H9 (cell line): ENCODE measurements around the gene HABP4. TPM values are rescaled to one million over a fixed set of nuclear protein-coding genes. Genes with fewer than 3 reads are reported as not detected.

Source experiments
- DNase-seq: peaks from one replicate; pipeline ENCODE4 v3.0.0-alpha.2; 2017
- H2AFZ ChIP-seq: one replicate; pipeline ENCODE4 v1.6.1; 2013; ENCODE audit warnings: mild to moderate bottlenecking, low read length, control low read depth, moderate library complexity
- H2AK5ac ChIP-seq: 2 replicates; pipeline ENCODE4 v1.6.1; 2013; ENCODE audit warnings: low read length, control low read depth, mixed read lengths; ENCODE audit not compliant: insufficient read length
- H2BK120ac ChIP-seq: one replicate; pipeline ENCODE4 v1.6.1; 2013; ENCODE audit warnings: low read depth, mild to moderate bottlenecking, low read length, control low read depth, inconsistent platforms; ENCODE audit not compliant: poor library complexity, severe bottlenecking
- H2BK12ac ChIP-seq: 2 replicates; pipeline ENCODE4 v1.6.1; 2013; ENCODE audit warnings: low read length, control low read depth, mixed read lengths, low read depth; ENCODE audit not compliant: insufficient read length
- H2BK15ac ChIP-seq: 2 replicates; pipeline ENCODE4 v1.6.1; 2013; ENCODE audit warnings: low read depth, low read length, control low read depth
- H2BK20ac ChIP-seq: one replicate; pipeline ENCODE4 v1.6.1; 2013; ENCODE audit warnings: low read depth, mild to moderate bottlenecking, low read length, control low read depth, inconsistent platforms; ENCODE audit not compliant: poor library complexity, severe bottlenecking
- H2BK5ac ChIP-seq: 2 replicates; pipeline ENCODE4 v1.6.1; 2013; ENCODE audit warnings: low read length, control low read depth, mixed read lengths; ENCODE audit not compliant: insufficient read length
- H3K14ac ChIP-seq: 2 replicates; pipeline ENCODE4 v1.6.1; 2013; ENCODE audit warnings: low read length, control low read depth; ENCODE audit not compliant: insufficient read depth
- H3K18ac ChIP-seq: 2 replicates; pipeline ENCODE4 v1.6.1; 2013; ENCODE audit warnings: low read depth, mild to moderate bottlenecking, mixed read lengths, low read length, control low read depth; ENCODE audit not compliant: insufficient read length
- H3K23ac ChIP-seq: 2 replicates; pipeline ENCODE4 v1.6.1; 2013; ENCODE audit warnings: low read length, control low read depth, mixed read lengths, low read depth; ENCODE audit not compliant: insufficient read length
- H3K23me2 ChIP-seq: 2 replicates; pipeline ENCODE4 v1.6.1; 2013; ENCODE audit warnings: low read depth, mild to moderate bottlenecking, mixed read lengths, low read length, control low read depth; ENCODE audit not compliant: insufficient read length, poor library complexity, severe bottlenecking
- H3K27ac ChIP-seq: 2 replicates; pipeline ENCODE4 v1.5.1; 2013; ENCODE audit warnings: low read length, control low read depth, mixed read lengths, low read depth; ENCODE audit not compliant: insufficient read length
- H3K27me3 ChIP-seq: 2 replicates; pipeline ENCODE4 v1.6.1; 2013; ENCODE audit warnings: low read length, control low read depth, inconsistent platforms; ENCODE audit not compliant: insufficient read depth
- H3K4ac ChIP-seq: 2 replicates; pipeline ENCODE4 v1.6.1; 2013; ENCODE audit warnings: low read depth, mild to moderate bottlenecking, control low read depth, inconsistent platforms, low read length, moderate library complexity
- H3K4me1 ChIP-seq: 2 replicates; pipeline ENCODE4 v1.6.1; 2013; ENCODE audit warnings: low read length, control low read depth, inconsistent platforms; ENCODE audit not compliant: insufficient read depth
- H3K4me2 ChIP-seq: 2 replicates; pipeline ENCODE4 v1.6.1; 2013; ENCODE audit warnings: low read length, control low read depth, mixed read lengths; ENCODE audit not compliant: insufficient read length, insufficient read depth
- H3K56ac ChIP-seq: 2 replicates; pipeline ENCODE4 v1.6.1; 2013; ENCODE audit warnings: low read depth, mild to moderate bottlenecking, mixed read lengths, low read length, control low read depth; ENCODE audit not compliant: insufficient read length
- H3K79me1 ChIP-seq: 2 replicates; pipeline ENCODE4 v1.6.1; 2013; ENCODE audit warnings: low read depth, mild to moderate bottlenecking, moderate library complexity, low read length, control low read depth, inconsistent platforms; ENCODE audit not compliant: insufficient read depth, poor library complexity, severe bottlenecking
- H3K79me2 ChIP-seq: 2 replicates; pipeline ENCODE4 v1.6.1; 2013; ENCODE audit warnings: low read length, control low read depth, inconsistent platforms; ENCODE audit not compliant: insufficient read depth
- H3K9ac ChIP-seq: 2 replicates; pipeline ENCODE4 v1.6.1; 2013; ENCODE audit warnings: low read length, control low read depth, mixed read lengths; ENCODE audit not compliant: insufficient read length; ENCODE audit errors: extremely low read depth
- H3K9me3 ChIP-seq: one replicate; pipeline ENCODE4 v1.6.1; 2013; ENCODE audit warnings: low read depth, low read length, inconsistent platforms; ENCODE audit not compliant: control insufficient read depth
- H3T11ph ChIP-seq: one replicate; pipeline ENCODE4 v1.6.1; 2013; ENCODE audit warnings: mild to moderate bottlenecking, low read length, control low read depth, inconsistent platforms
- H4K20me1 ChIP-seq: one replicate; pipeline ENCODE4 v1.6.1; 2013; ENCODE audit not compliant: control insufficient read depth, insufficient read length, insufficient read depth
- H4K5ac ChIP-seq: 2 replicates; pipeline ENCODE4 v1.6.1; 2013; ENCODE audit warnings: low read depth, mild to moderate bottlenecking, mixed read lengths, low read length, control low read depth; ENCODE audit not compliant: insufficient read length
- H4K8ac ChIP-seq: replicated peaks from 2 replicates; pipeline ENCODE4 v1.6.1; 2013; ENCODE audit warnings: low read length, control low read depth, mixed read lengths, low read depth; ENCODE audit not compliant: insufficient read length
- H4K91ac ChIP-seq: 2 replicates; pipeline ENCODE4 v1.6.1; 2013; ENCODE audit warnings: low read depth, mild to moderate bottlenecking, moderate library complexity, mixed read lengths, low read length, control low read depth; ENCODE audit not compliant: insufficient read length
- H3K27ac Mint-ChIP-seq, 3 experiments: 2 replicates in 2 of 3; 3 replicates in 1 of 3; pipeline ENCODE4 v1.8.0; 2020 to 2021; ENCODE audit warnings: mixed read lengths in 3 of 3, mild to moderate bottlenecking in 1 of 3, moderate library complexity in 1 of 3
- H3K27me3 Mint-ChIP-seq: 2 replicates; pipeline ENCODE4 v1.8.0; 2021; ENCODE audit warnings: low read depth, mild to moderate bottlenecking, moderate library complexity, mixed read lengths
- H3K36me3 Mint-ChIP-seq, 3 experiments: 2 replicates in 2 of 3; 3 replicates in 1 of 3; pipeline ENCODE4 v1.8.0; 2020 to 2021; ENCODE audit warnings: low read depth in 3 of 3, mixed read lengths in 3 of 3; ENCODE audit not compliant: insufficient read depth in 1 of 3
- H3K4me1 Mint-ChIP-seq, 2 experiments: 2 replicates each; pipeline ENCODE4 v1.8.0; 2020; ENCODE audit warnings: mixed read lengths in 2 of 2
- H3K4me3 Mint-ChIP-seq, 2 experiments: 2 replicates in 1 of 2; 3 replicates in 1 of 2; pipeline ENCODE4 v1.8.0; 2020 to 2021; ENCODE audit warnings: mild to moderate bottlenecking in 2 of 2, mixed read lengths in 2 of 2, moderate library complexity in 1 of 2
- H3K9me3 Mint-ChIP-seq, 2 experiments: 2 replicates in 1 of 2; 3 replicates in 1 of 2; pipeline ENCODE4 v1.8.0; 2020; ENCODE audit warnings: mild to moderate bottlenecking in 2 of 2, mixed read lengths in 2 of 2, moderate library complexity in 1 of 2
- WGBS: extraction: QIAGEN DNeasy Blood & Tissue Kit; methylation state at CpG from one replicate; pipeline ENCODE4 v1.1.7; 2013; ENCODE audit warnings: missing lambda C conversion rate, low lambda C conversion rate, mixed read lengths; ENCODE audit not compliant: insufficient read length; ENCODE audit errors: extremely low coverage; 5-methylcytosine and 5-hydroxymethylcytosine counted together
- total RNA-seq: library from RNA; stranded (reverse); gene quantifications from 2 replicates; pipeline ENCODE4 v1.2.1, GENCODE V29; 2021
- TF ChIP-seq, protein P1 (sequence below): fragments of 200-600 bp; sonication (generic); conservative IDR thresholded peaks from 3 replicates; pipeline ENCODE4 v1.8.0; 2021; ENCODE audit warnings: antibody characterized with exemption, mild to moderate bottlenecking

The HABP4 gene
- total RNA-seq, 1 experiment from 2014 or later: 7.5 TPM

DNA sequence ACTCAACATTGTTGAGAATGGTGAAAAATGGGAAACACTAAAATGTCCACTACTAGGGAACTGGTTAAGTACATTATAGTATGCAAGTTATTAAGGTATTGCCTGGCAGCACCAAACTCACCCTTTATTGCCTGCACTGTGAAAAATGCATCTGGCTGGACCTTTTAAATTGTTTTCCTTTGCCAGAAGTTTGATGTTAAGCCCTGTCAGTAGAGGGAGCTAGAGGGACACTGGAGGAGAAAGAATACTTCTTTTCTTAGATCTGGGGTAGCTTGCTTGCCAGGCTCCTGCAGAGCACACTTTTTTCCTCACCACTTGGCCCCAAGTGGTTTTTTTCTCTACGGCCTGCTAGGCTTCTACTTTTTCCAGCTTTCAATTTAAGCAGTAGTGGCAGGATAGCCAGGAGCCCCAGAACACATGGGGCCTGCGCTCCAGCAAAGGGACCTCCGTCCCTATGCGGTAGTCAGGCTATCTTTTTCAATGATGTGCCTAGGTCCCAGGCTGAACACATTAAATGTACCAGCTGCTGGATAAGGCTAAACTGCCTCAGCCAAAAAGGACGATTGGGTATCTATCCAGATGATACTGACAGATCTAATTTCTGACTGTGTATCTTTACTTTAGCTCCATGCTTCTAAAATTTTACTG is 8.0 kb upstream of the HABP4 start:
- Mint-ChIP-seq H3K27ac (no peak overlapping the region), H3K36me3 (no peaks in the 10 kb centered on the region), H3K9me3 (no peaks in the 10 kb centered on the region), H3K27me3 (peaks cover 2% of the 10 kb centered on the region; the same call in 1 of the 2 replicates), H3K4me3 (no peak overlapping the region), H3K4me1 (no peaks in the 10 kb centered on the region)
- Histone ChIP-seq H3K79me1 (no peaks in the 10 kb centered on the region), H3K79me2 (no peaks in the 10 kb centered on the region), H3K18ac (no peak overlapping the region), H3K9ac (no peak overlapping the region), H2BK15ac (no peak overlapping the region), H3K56ac (no peak overlapping the region), H2AK5ac (no peak overlapping the region), H3K9me3 (no peaks in the 10 kb centered on the region), H3K4me2 (no peak overlapping the region), H2BK120ac (no peak overlapping the region), H2BK12ac (no peak overlapping the region), H3K27ac (no peak overlapping the region), H2BK5ac (no peak overlapping the region), H3K23me2 (no peaks in the 10 kb centered on the region), H4K91ac (no peak overlapping the region), H3T11ph (no peak overlapping the region), H3K27me3 (no peaks in the 10 kb centered on the region), H4K20me1 (no peaks in the 10 kb centered on the region), H3K14ac (no peak overlapping the region), H3K4me1 (no peaks in the 10 kb centered on the region), H3K23ac (no peak overlapping the region), H2BK20ac (no peak overlapping the region), H4K5ac (no peak overlapping the region), H4K8ac (no peak overlapping the region), H3K4ac (no peak overlapping the region), H2AFZ (no peak overlapping the region)
- DNase-seq: no peak
- WGBS: no CpG with 5 or more reads among the region's 5 CpGs
- TF ChIP-seq, protein P1, sequence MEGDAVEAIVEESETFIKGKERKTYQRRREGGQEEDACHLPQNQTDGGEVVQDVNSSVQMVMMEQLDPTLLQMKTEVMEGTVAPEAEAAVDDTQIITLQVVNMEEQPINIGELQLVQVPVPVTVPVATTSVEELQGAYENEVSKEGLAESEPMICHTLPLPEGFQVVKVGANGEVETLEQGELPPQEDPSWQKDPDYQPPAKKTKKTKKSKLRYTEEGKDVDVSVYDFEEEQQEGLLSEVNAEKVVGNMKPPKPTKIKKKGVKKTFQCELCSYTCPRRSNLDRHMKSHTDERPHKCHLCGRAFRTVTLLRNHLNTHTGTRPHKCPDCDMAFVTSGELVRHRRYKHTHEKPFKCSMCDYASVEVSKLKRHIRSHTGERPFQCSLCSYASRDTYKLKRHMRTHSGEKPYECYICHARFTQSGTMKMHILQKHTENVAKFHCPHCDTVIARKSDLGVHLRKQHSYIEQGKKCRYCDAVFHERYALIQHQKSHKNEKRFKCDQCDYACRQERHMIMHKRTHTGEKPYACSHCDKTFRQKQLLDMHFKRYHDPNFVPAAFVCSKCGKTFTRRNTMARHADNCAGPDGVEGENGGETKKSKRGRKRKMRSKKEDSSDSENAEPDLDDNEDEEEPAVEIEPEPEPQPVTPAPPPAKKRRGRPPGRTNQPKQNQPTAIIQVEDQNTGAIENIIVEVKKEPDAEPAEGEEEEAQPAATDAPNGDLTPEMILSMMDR: peak; percentile 69
